Measurements from ENCODE around the gene LRRN3. TPM values are rescaled to one million over a fixed set of nuclear protein-coding genes. Genes with fewer than 3 reads are reported as not detected.

Gene LRRN3
- total and polyA plus RNA-seq, 10 donors, result 0.10 to 1.7 (median 0.28) TPM; not detected in 1

DNA sequence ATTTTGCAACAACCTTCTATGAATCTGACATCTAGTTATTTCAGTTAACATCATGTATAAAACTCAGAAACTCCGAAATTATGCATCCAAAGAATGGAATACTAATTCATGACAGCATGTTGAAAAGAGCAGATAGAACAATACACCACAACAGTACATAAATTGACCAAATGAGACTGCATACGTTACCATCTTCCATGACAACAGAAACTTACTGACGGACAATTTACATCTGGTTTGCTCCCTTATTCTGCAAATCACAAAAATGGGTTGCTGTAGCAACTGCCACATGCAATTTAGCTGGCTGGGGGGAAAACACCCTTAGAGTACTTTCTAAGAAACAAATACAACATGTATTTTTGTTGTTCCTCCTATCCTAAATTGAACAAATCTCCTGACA is 14.3 kb downstream of the LRRN3 start:
- H3K27me3 ChIP-seq (replicated peaks in 1 of 7), result no peaks in the 10 kb centered on the region
- 87 to 88% (median 88%) methylated on average over 3 of the region's 3 CpGs for WGBS, 5 donors
- no peak overlapping the region for H3K4me3 ChIP-seq
- no peak for DNase-seq
- intact Hi-C loops (cut with DNase I; ENCODE audit: low total_unique reads), result no loop called here
- H3K4me1 ChIP-seq, result peaks cover 0 to 23% (median 9%) of the 10 kb centered on the region in 6 donors
- no peaks in the 10 kb centered on the region for H3K36me3 ChIP-seq
- H3K9me3 ChIP-seq, result no peaks in the 10 kb centered on the region
- peak overlapping the region in 1 of 8 donors; percentile 50 for H3K27ac ChIP-seq
- TF ChIP-seq CTCF (IDR thresholded peaks at IDR 0.05 in 8 of 11, conservative IDR thresholded peaks at IDR 0.05 in 3 of 11), result no peak
- TF ChIP-seq POLR2A (IDR thresholded peaks at IDR 0.05), result no peak
- no peak for TF ChIP-seq POLR2AphosphoS5 (IDR thresholded peaks at IDR 0.05)

- Histone ChIP-seq H3K4me1 (peaks cover 0 to 23% (median 9%) of the 10 kb centered on the region in 6 donors), H3K27me3 (replicated peaks in 1 of 7) (no peaks in the 10 kb centered on the region), H3K4me3 (no peak overlapping the region), H3K27ac (no peak overlapping the region), H3K9me3 (no peaks in the 10 kb centered on the region), H3K36me3 (no peaks in the 10 kb centered on the region)
- WGBS, 5 donors, result 64 to 82% (median 68%) methylated on average over 1 of the region's 1 CpG
- no peak for DNase-seq
- TF ChIP-seq POLR2AphosphoS5 (IDR thresholded peaks at IDR 0.05) (no peak), POLR2A (IDR thresholded peaks at IDR 0.05) (no peak)
- intact Hi-C loops (cut with DNase I; ENCODE audit: low total_unique reads), result no loop called here
Measured at GRCh38 chr7:111107579-111107978, 16.7 kb downstream of the LRRN3 start.

DNA sequence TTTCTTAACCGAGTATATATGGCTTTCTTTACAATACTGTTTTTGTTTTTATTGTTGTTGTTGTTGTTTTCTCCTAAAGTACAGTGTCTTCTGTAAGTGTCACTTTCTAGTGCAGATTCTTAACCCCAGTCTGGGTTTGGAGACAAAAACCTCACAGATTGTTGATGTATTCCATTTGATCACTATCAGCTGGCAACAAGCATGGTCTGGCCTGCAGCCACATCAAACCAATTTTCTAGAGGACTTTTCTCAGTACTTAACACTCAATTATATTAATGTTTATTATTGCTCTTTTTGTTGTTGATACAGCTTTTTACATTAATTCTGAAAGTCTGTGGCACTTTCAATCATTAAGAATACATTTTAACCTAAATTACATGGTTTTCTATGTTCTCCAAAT is 17.1 kb downstream of the LRRN3 start:
- 61 to 89% (median 84%) methylated on average over 1 of the region's 1 CpG for WGBS, 5 donors
- intact Hi-C loops (cut with DNase I; ENCODE audit: low total_unique reads), result no loop called here
- H3K4me1 ChIP-seq, result peaks cover 0 to 23% (median 9%) of the 10 kb centered on the region in 6 donors
- H3K36me3 ChIP-seq, result no peaks in the 10 kb centered on the region
- H3K9me3 ChIP-seq, result no peaks in the 10 kb centered on the region
- no peak overlapping the region for H3K27ac ChIP-seq
- TF ChIP-seq POLR2AphosphoS5 (IDR thresholded peaks at IDR 0.05) (no peak), POLR2A (IDR thresholded peaks at IDR 0.05) (no peak), CTCF (IDR thresholded peaks at IDR 0.05 in 8 of 11, conservative IDR thresholded peaks at IDR 0.05 in 3 of 11) (no peak)
- H3K4me3 ChIP-seq, result no peak overlapping the region
- DNase-seq, result no peak
- H3K27me3 ChIP-seq (replicated peaks in 1 of 7), result no peaks in the 10 kb centered on the region

- no peak for DNase-seq
- Histone ChIP-seq H3K4me3 (no peak overlapping the region), H3K36me3 (no peaks in the 10 kb centered on the region), H3K27me3 (replicated peaks in 1 of 7) (no peaks in the 10 kb centered on the region), H3K4me1 (peaks cover 0 to 22% (median 9%) of the 10 kb centered on the region in 6 donors), H3K9me3 (no peaks in the 10 kb centered on the region), H3K27ac (no peak overlapping the region)
- TF ChIP-seq POLR2A (IDR thresholded peaks at IDR 0.05) (no peak), POLR2AphosphoS5 (IDR thresholded peaks at IDR 0.05) (no peak), CTCF (IDR thresholded peaks at IDR 0.05 in 8 of 11, conservative IDR thresholded peaks at IDR 0.05 in 3 of 11) (no peak)
- intact Hi-C loops (cut with DNase I; ENCODE audit: low total_unique reads), result no loop called here
- WGBS, 5 donors, result 83 to 90% (median 87%) methylated on average over 3 of the region's 3 CpGs
Measured at GRCh38 chr7:111108496-111108895, 17.6 kb downstream of the LRRN3 start.

GRCh38 chr7:111112439-111112838 is 21.5 kb downstream of the LRRN3 start:
- Histone ChIP-seq H3K4me3 (no peak overlapping the region), H3K27me3 (replicated peaks in 1 of 7) (no peaks in the 10 kb centered on the region), H3K36me3 (no peaks in the 10 kb centered on the region), H3K27ac (no peak overlapping the region), H3K9me3 (no peaks in the 10 kb centered on the region), H3K4me1 (peaks cover 0 to 4% (median under 1%) of the 10 kb centered on the region in 6 donors)
- intact Hi-C loops (cut with DNase I; ENCODE audit: low total_unique reads), result no loop called here
- WGBS, 5 donors, result 47 to 91% (median 72%) methylated on average over 2 of the region's 2 CpGs
- TF ChIP-seq CTCF (IDR thresholded peaks at IDR 0.05 in 8 of 11, conservative IDR thresholded peaks at IDR 0.05 in 3 of 11), result no peak
- TF ChIP-seq POLR2AphosphoS5 (IDR thresholded peaks at IDR 0.05), result no peak
- no peak for TF ChIP-seq POLR2A (IDR thresholded peaks at IDR 0.05)
- no peak for DNase-seq
